A673 (cell line): Measurements from ENCODE around the gene ENHO.

Source experiments
- EZH2 ChIP-seq: fragments of 200-600 bp; sonication (generic); IDR thresholded peaks from 2 replicates; pipeline ENCODE4 v1.6.1; 2017; ENCODE audit warnings: borderline replicate concordance, low read depth, mild to moderate bottlenecking, mixed read lengths, antibody characterized with exemption, low read length; ENCODE audit not compliant: poor library complexity, severe bottlenecking
- TF ChIP-seq, protein P1 (sequence below): fragments of 300-800, 200-600 bp; sonication (generic); conservative IDR thresholded peaks from 2 replicates; pipeline ENCODE4 v1.5.1; 2017; ENCODE audit warnings: low read depth, mild to moderate bottlenecking, antibody characterized with exemption, low read length, moderate library complexity, mixed read lengths

DNA sequence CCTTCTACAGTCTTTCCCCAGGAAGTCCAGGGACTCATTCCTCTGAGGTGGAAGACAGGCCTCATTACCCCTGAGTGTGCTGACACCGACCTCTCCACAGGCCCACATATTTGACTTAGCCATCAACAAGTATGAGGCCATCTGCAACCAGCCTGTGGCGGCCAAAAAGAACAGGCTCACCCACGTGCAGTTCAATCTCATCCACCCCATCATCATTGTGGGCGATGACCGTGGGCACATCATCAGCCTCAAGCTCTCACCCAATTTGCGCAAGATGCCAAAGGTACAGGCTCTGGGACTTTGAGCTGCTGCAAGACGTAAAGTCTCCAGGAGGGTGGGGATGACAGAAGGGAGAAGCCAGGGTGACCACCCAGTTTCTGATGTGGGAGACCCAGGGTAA is 5.6 kb downstream of the ENHO start:
- TF ChIP-seq, protein P1, sequence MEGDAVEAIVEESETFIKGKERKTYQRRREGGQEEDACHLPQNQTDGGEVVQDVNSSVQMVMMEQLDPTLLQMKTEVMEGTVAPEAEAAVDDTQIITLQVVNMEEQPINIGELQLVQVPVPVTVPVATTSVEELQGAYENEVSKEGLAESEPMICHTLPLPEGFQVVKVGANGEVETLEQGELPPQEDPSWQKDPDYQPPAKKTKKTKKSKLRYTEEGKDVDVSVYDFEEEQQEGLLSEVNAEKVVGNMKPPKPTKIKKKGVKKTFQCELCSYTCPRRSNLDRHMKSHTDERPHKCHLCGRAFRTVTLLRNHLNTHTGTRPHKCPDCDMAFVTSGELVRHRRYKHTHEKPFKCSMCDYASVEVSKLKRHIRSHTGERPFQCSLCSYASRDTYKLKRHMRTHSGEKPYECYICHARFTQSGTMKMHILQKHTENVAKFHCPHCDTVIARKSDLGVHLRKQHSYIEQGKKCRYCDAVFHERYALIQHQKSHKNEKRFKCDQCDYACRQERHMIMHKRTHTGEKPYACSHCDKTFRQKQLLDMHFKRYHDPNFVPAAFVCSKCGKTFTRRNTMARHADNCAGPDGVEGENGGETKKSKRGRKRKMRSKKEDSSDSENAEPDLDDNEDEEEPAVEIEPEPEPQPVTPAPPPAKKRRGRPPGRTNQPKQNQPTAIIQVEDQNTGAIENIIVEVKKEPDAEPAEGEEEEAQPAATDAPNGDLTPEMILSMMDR = no peak
- TF ChIP-seq EZH2 = no peak
